ENCODE results near the gene UMODL1.

GRCh38 chr21:42049578-42050430, 21.3 kb upstream of the UMODL1 start:
- TF ChIP-seq TCF12 (IDR thresholded peaks at IDR 0.05; ENCODE audit: low read depth) (no peak), MAX (IDR thresholded peaks at IDR 0.05) (no peak), REST (IDR thresholded peaks at IDR 0.05; ENCODE audit: low read depth) (no peak), EP300 (IDR thresholded peaks at IDR 0.05; ENCODE audit: borderline replicate concordance) (no peak), EGR1 (IDR thresholded peaks at IDR 0.05) (no peak), YY1 (IDR thresholded peaks at IDR 0.05; ENCODE audit: low read depth) (no peak), USF1 (IDR thresholded peaks at IDR 0.05) (no peak), CEBPB (IDR thresholded peaks at IDR 0.05) (no peak), NFIC (IDR thresholded peaks at IDR 0.05) (no peak)
